ENCODE results near the gene ABCC5. TPM values are rescaled to one million over a fixed set of nuclear protein-coding genes. Genes with fewer than 3 reads are reported as not detected.

Gene ABCC5
- polyA plus RNA-seq, 1 donor (not counting 4 experiments of a cell fraction or from before 2014, with no cell fraction given) = 28.7 TPM

- DNase-seq (ENCODE audit: low read depth, low spot score) (no peak), FAIRE-seq (no peak)
- Histone ChIP-seq H3K36me3 (ENCODE audit: control insufficient read depth in 2 of 2, extremely low read depth in 1 of 2, insufficient read depth in 2 of 2, low read length in 2 of 2) (peaks cover 0 to 4% of the 10 kb centered on the region in 2 experiments), H3K4me2 (ENCODE audit: control insufficient read depth, extremely low read depth, insufficient read depth, low read depth, low read length) (no peak overlapping the region), H3K4me3 (ENCODE audit: control insufficient read depth in 2 of 3, extremely low read depth in 1 of 3, insufficient read depth in 2 of 3, low read depth in 1 of 3, low read length in 3 of 3) (no peak overlapping the region), H2AFZ (ENCODE audit: control insufficient read depth, low read length) (no peak overlapping the region), H3K79me2 (ENCODE audit: control insufficient read depth, insufficient read depth, low read length) (peaks cover 9% of the 10 kb centered on the region), H4K20me1 (ENCODE audit: control insufficient read depth, extremely low read depth, insufficient read depth, low read length) (no peaks in the 10 kb centered on the region), H3K9me1 (ENCODE audit: control insufficient read depth, extremely low read depth, insufficient read depth, low read length) (no peaks in the 10 kb centered on the region), H3K9me3 (ENCODE audit: control insufficient read depth, low read depth, low read length) (no peaks in the 10 kb centered on the region), H3K27ac (ENCODE audit: control insufficient read depth, insufficient read depth, low read length) (no peak overlapping the region), H3K9ac (ENCODE audit: control insufficient read depth, extremely low read depth, insufficient read depth, low read length) (no peak overlapping the region), H3K27me3 (ENCODE audit: control insufficient read depth, extremely low read depth, insufficient read depth, low read length) (no peaks in the 10 kb centered on the region), H3K4me1 (ENCODE audit: control insufficient read depth, extremely low read depth, insufficient read depth, low read length) (peaks cover 16% of the 10 kb centered on the region)
- TF ChIP-seq EZH2 (IDR thresholded peaks at IDR 0.05; ENCODE audit: low read length) = no peak
- TF ChIP-seq CTCF (optimal IDR thresholded peaks at IDR 0.05 in 1 of 3, IDR thresholded peaks at IDR 0.05 in 1 of 3, conservative IDR thresholded peaks at IDR 0.05 in 1 of 3; ENCODE audit: extremely low read depth in 1 of 3, insufficient read depth in 2 of 3, low read length in 3 of 3) = no peak
- dilution Hi-C loops (cut with MboI; ENCODE audit: extremely low pct_ligation_motif_present, low sequenced_read_pairs) = no loop called here
Measured at GRCh38 chr3:184003187-184003967, 14.3 kb downstream of the ABCC5 start.

- no peaks in the 10 kb centered on the region for H4K20me1 ChIP-seq (ENCODE audit: control insufficient read depth, extremely low read depth, insufficient read depth, low read length)
- peaks cover 0 to 4% of the 10 kb centered on the region in 2 experiments for H3K36me3 ChIP-seq (ENCODE audit: control insufficient read depth in 2 of 2, extremely low read depth in 1 of 2, insufficient read depth in 2 of 2, low read length in 2 of 2)
- peaks cover 9% of the 10 kb centered on the region for H3K79me2 ChIP-seq (ENCODE audit: control insufficient read depth, insufficient read depth, low read length)
- no peak for FAIRE-seq
- peaks cover 12% of the 10 kb centered on the region for H3K4me1 ChIP-seq (ENCODE audit: control insufficient read depth, extremely low read depth, insufficient read depth, low read length)
- H3K9ac ChIP-seq (ENCODE audit: control insufficient read depth, extremely low read depth, insufficient read depth, low read length) = no peak overlapping the region
- H3K9me3 ChIP-seq (ENCODE audit: control insufficient read depth, low read depth, low read length) = no peaks in the 10 kb centered on the region
- dilution Hi-C loops (cut with MboI; ENCODE audit: extremely low pct_ligation_motif_present, low sequenced_read_pairs) = no loop called here
- H3K4me3 ChIP-seq (ENCODE audit: control insufficient read depth in 2 of 3, extremely low read depth in 1 of 3, insufficient read depth in 2 of 3, low read depth in 1 of 3, low read length in 3 of 3) = no peak overlapping the region
- no peaks in the 10 kb centered on the region for H3K9me1 ChIP-seq (ENCODE audit: control insufficient read depth, extremely low read depth, insufficient read depth, low read length)
- no peaks in the 10 kb centered on the region for H3K27me3 ChIP-seq (ENCODE audit: control insufficient read depth, extremely low read depth, insufficient read depth, low read length)
- no peak for DNase-seq (ENCODE audit: low read depth, low spot score)
- TF ChIP-seq EZH2 (IDR thresholded peaks at IDR 0.05; ENCODE audit: low read length) = no peak
- TF ChIP-seq CTCF (optimal IDR thresholded peaks at IDR 0.05 in 1 of 3, IDR thresholded peaks at IDR 0.05 in 1 of 3, conservative IDR thresholded peaks at IDR 0.05 in 1 of 3; ENCODE audit: extremely low read depth in 1 of 3, insufficient read depth in 2 of 3, low read length in 3 of 3) = no peak
- no peak overlapping the region for H3K27ac ChIP-seq (ENCODE audit: control insufficient read depth, insufficient read depth, low read length)
- H2AFZ ChIP-seq (ENCODE audit: control insufficient read depth, low read length) = no peak overlapping the region
- no peak overlapping the region for H3K4me2 ChIP-seq (ENCODE audit: control insufficient read depth, extremely low read depth, insufficient read depth, low read depth, low read length)
Measured at GRCh38 chr3:184002469-184002868, 15.2 kb downstream of the ABCC5 start.

Measured in keratinocyte (primary cell).